GM18951 (cell line): Measurements from ENCODE around the gene OAT.

Source experiments
- POLR2A ChIP-seq: IDR thresholded peaks from 4 replicates; pipeline ENCODE4 v1.6.1; 2011; ENCODE audit warnings: mild to moderate bottlenecking; ENCODE audit not compliant: insufficient read length, insufficient read depth; ENCODE audit errors: extremely low read depth
- in situ Hi-C: fragments of 300-500 bp; cut with MboI; formaldehyde crosslinking; loops from one replicate; pipeline ENCODE4 v1.12.0; 2022; ENCODE audit warnings: low sequenced_read_pairs, mixed read lengths, inconsistent platforms; ENCODE audit not compliant: unreplicated experiment

The OAT gene

GRCh38 chr10:124430077-124430476 lies 11.4 kb upstream of the OAT start:
- TF ChIP-seq POLR2A: no peak
- in situ Hi-C loops: no loop called here

- in situ Hi-C loops: no loop called here
- TF ChIP-seq POLR2A: no peak
Observed at GRCh38 chr10:124429576-124429975, 10.9 kb upstream of the OAT start.

- no peak for TF ChIP-seq POLR2A
- in situ Hi-C loops: no loop called here
Observed at GRCh38 chr10:124428207-124428777, 9.6 kb upstream of the OAT start.

- in situ Hi-C loops: no loop called here
- TF ChIP-seq POLR2A: no peak
Observed at GRCh38 chr10:124425227-124425962, 6.7 kb upstream of the OAT start.

GRCh38 chr10:124423813-124424212 lies 5.1 kb upstream of the OAT start:
- no peak for TF ChIP-seq POLR2A
- in situ Hi-C loops: no loop called here

- no peak for TF ChIP-seq POLR2A
- in situ Hi-C loops: no loop called here
Observed at GRCh38 chr10:124422742-124423141, 4.0 kb upstream of the OAT start.

- TF ChIP-seq POLR2A: no peak
- in situ Hi-C loops: no loop called here
Observed at GRCh38 chr10:124420254-124420653, 1.5 kb upstream of the OAT start.

GRCh38 chr10:124419635-124420034 lies 912 bp upstream of the OAT start:
- in situ Hi-C loops: no loop called here
- no peak for TF ChIP-seq POLR2A

- in situ Hi-C loops: no loop called here
- TF ChIP-seq POLR2A: no peak
Observed at GRCh38 chr10:124417895-124418725, 613 bp downstream of the OAT start.

GRCh38 chr10:124416733-124417132 lies 2.0 kb downstream of the OAT start:
- TF ChIP-seq POLR2A: no peak
- in situ Hi-C loops: no loop called here

- in situ Hi-C loops: no loop called here
- no peak for TF ChIP-seq POLR2A
Observed at GRCh38 chr10:124415210-124415609, 3.5 kb downstream of the OAT start.

- in situ Hi-C loops: no loop called here
- no peak for TF ChIP-seq POLR2A
Observed at GRCh38 chr10:124414076-124414475, 4.6 kb downstream of the OAT start.

GRCh38 chr10:124409696-124410095 lies 9.0 kb downstream of the OAT start:
- in situ Hi-C loops: no loop called here
- no peak for TF ChIP-seq POLR2A

GRCh38 chr10:124408357-124408756 lies 10.4 kb downstream of the OAT start:
- in situ Hi-C loops: no loop called here
- no peak for TF ChIP-seq POLR2A
